GM06990 (cell line): ENCODE results near the gene SRGAP3.

Experiments
- DNase-seq: peaks from one replicate; pipeline ENCODE4 v3.0.0-alpha.2; 2011; ENCODE audit not compliant: insufficient read length; ENCODE audit errors: extremely low read depth
- H3K27me3 ChIP-seq: replicated peaks from 2 replicates; pipeline ENCODE4 v1.6.0; 2011; ENCODE audit warnings: low read length; ENCODE audit not compliant: control insufficient read depth, insufficient read depth
- H3K36me3 ChIP-seq: 2 replicates; pipeline ENCODE4 v1.5.1; 2011; ENCODE audit warnings: low read length; ENCODE audit not compliant: control insufficient read depth, insufficient read depth
- H3K4me3 ChIP-seq: replicated peaks from 2 replicates; pipeline ENCODE4 v1.5.1; 2011; ENCODE audit warnings: low read depth, mild to moderate bottlenecking, control low read depth, low read length
- CTCF ChIP-seq: IDR thresholded peaks from 2 replicates; pipeline ENCODE4 v1.5.1; 2011; ENCODE audit warnings: low read length, control low read depth, mild to moderate bottlenecking, inconsistent platforms; ENCODE audit not compliant: insufficient read depth, poor library complexity, severe bottlenecking

Gene SRGAP3

GRCh38 chr3:9216736-9217135 is 32.7 kb downstream of the SRGAP3 start:
- Histone ChIP-seq H3K36me3 (no peaks in the 10 kb centered on the region), H3K27me3 (no peaks in the 10 kb centered on the region), H3K4me3 (no peak overlapping the region)
- no peak for DNase-seq
- no peak for TF ChIP-seq CTCF

- TF ChIP-seq CTCF, result no peak
- Histone ChIP-seq H3K27me3 (no peaks in the 10 kb centered on the region), H3K4me3 (no peak overlapping the region), H3K36me3 (no peaks in the 10 kb centered on the region)
- no peak for DNase-seq
Measured at GRCh38 chr3:9214599-9214998, 34.8 kb downstream of the SRGAP3 start.

GRCh38 chr3:9214185-9214584 is 35.3 kb downstream of the SRGAP3 start:
- no peak for TF ChIP-seq CTCF
- H3K4me3 ChIP-seq, result no peak overlapping the region
- no peaks in the 10 kb centered on the region for H3K27me3 ChIP-seq
- no peak for DNase-seq
- H3K36me3 ChIP-seq, result no peaks in the 10 kb centered on the region

- no peak for DNase-seq
- no peaks in the 10 kb centered on the region for H3K36me3 ChIP-seq
- H3K4me3 ChIP-seq, result no peak overlapping the region
- no peaks in the 10 kb centered on the region for H3K27me3 ChIP-seq
- no peak for TF ChIP-seq CTCF
Measured at GRCh38 chr3:9213019-9213634, 36.3 kb downstream of the SRGAP3 start.

- Histone ChIP-seq H3K36me3 (no peaks in the 10 kb centered on the region), H3K4me3 (no peak overlapping the region), H3K27me3 (no peaks in the 10 kb centered on the region)
- no peak for DNase-seq
- TF ChIP-seq CTCF, result no peak
Measured at GRCh38 chr3:9211155-9211950, 38.1 kb downstream of the SRGAP3 start.
